OCI-LY1 (cell line): ENCODE results near the gene SPDYE2.
A peak's percentile ranks its signal among the peaks of the same experiment; 100 is the strongest.
"Not testable (repeated sequence)": the region's sequence is repeated elsewhere in the genome, so short reads cannot be mapped to it uniquely, and the experiment has no call there.

ENCODE experiments used
- H2AFZ ChIP-seq: fragments of 200-600 bp; sonication (generic), shearing (Covaris generic); 2 replicates; pipeline ENCODE4 v1.6.0; 2014; ENCODE audit warnings: antibody characterized with exemption, mild to moderate bottlenecking, low read length
- H3F3A ChIP-seq: fragments of 200-600 bp; sonication (generic), shearing (Covaris generic); 2 replicates; pipeline ENCODE4 v1.6.0; 2014; ENCODE audit warnings: mild to moderate bottlenecking, antibody characterized with exemption, low read length, moderate library complexity; ENCODE audit not compliant: insufficient read depth
- H3K27ac ChIP-seq: fragments of 200-600 bp; sonication (generic); 2 replicates; pipeline ENCODE4 v1.5.1; 2014; ENCODE audit warnings: low read length, mixed run types, mild to moderate bottlenecking, low read depth; ENCODE audit not compliant: poor library complexity, severe bottlenecking
- H3K27me3 ChIP-seq: fragments of 200-600 bp; sonication (generic); 2 replicates; pipeline ENCODE4 v1.6.0; 2014; ENCODE audit warnings: antibody characterized with exemption, mild to moderate bottlenecking, low read length, moderate library complexity; ENCODE audit not compliant: insufficient read depth
- H3K36me3 ChIP-seq: fragments of 200-600 bp; sonication (generic); 2 replicates; pipeline ENCODE4 v1.6.1; 2014; ENCODE audit warnings: mild to moderate bottlenecking, antibody characterized with exemption, low read length, moderate library complexity, mixed read lengths; ENCODE audit not compliant: insufficient read depth
- H3K4me1 ChIP-seq: fragments of 200-600 bp; sonication (generic); 2 replicates; pipeline ENCODE4 v1.5.1; 2014; ENCODE audit warnings: mild to moderate bottlenecking, low read length, moderate library complexity; ENCODE audit not compliant: insufficient read depth, severe bottlenecking
- H3K4me2 ChIP-seq: fragments of 200-600 bp; sonication (generic), shearing (Covaris generic); 2 replicates; pipeline ENCODE4 v1.6.1; 2014; ENCODE audit warnings: low read length
- H3K4me3 ChIP-seq: fragments of 200-600 bp; sonication (generic); 2 replicates; pipeline ENCODE4 v1.5.1; 2014; ENCODE audit warnings: low read length, low read depth, mild to moderate bottlenecking, mixed read lengths; ENCODE audit not compliant: poor library complexity, severe bottlenecking
- H3K79me2 ChIP-seq: fragments of 200-600 bp; shearing (Covaris generic); 2 replicates; pipeline ENCODE4 v1.6.1; 2016; ENCODE audit warnings: mixed run types, low read length, mixed read lengths; ENCODE audit not compliant: insufficient read depth
- H3K9ac ChIP-seq: fragments of 200-600 bp; sonication (generic), shearing (Covaris generic); 2 replicates; pipeline ENCODE4 v1.6.1; 2014; ENCODE audit warnings: mild to moderate bottlenecking, low read length, mixed read lengths
- H3K9me2 ChIP-seq: fragments of 200-600 bp; sonication (generic), shearing (Covaris generic); 2 replicates; pipeline ENCODE4 v1.6.1; 2014; ENCODE audit warnings: low read depth, mild to moderate bottlenecking, low read length, mixed read lengths
- H3K9me3 ChIP-seq: fragments of 200-600 bp; shearing (Covaris generic); 2 replicates; pipeline ENCODE4 v1.6.1; 2014; ENCODE audit warnings: low read length, mixed read lengths
- H4K20me1 ChIP-seq: fragments of 200-600 bp; sonication (generic), shearing (Covaris generic); 2 replicates; pipeline ENCODE4 v1.6.0; 2016; ENCODE audit warnings: mild to moderate bottlenecking, low read length; ENCODE audit not compliant: insufficient read depth
- CTCF ChIP-seq: fragments of 200-600 bp; sonication (generic), shearing (Covaris generic); IDR thresholded peaks from 2 replicates; pipeline ENCODE4 v1.5.1; 2017; ENCODE audit warnings: mild to moderate bottlenecking, antibody characterized with exemption, low read length, moderate library complexity, mixed read lengths

The SPDYE2 gene

GRCh38 chr7:102572261-102573239 lies 21.5 kb downstream of the SPDYE2 start, which contains the start of gene POLR2J3:
Gene POLR2J3, minus strand, starts transcription at chr7:102572583. Its CDS starts 62 bp downstream, at chr7:102572521.
- not testable (repeated sequence) for H3K9me2 ChIP-seq, H3K27me3 ChIP-seq, H3K9me3 ChIP-seq, H4K20me1 ChIP-seq, H3K79me2 ChIP-seq, H3K36me3 ChIP-seq, H2AFZ ChIP-seq, H3F3A ChIP-seq, H3K4me1 ChIP-seq
- Histone ChIP-seq H3K27ac (peak within 1 kb of the TSS; percentile 38), H3K4me3 (peak within 1 kb of the TSS; percentile 68), H3K4me2 (peak within 1 kb of the TSS; percentile 66), H3K9ac (peak within 1 kb of the TSS; percentile 76)
- TF ChIP-seq CTCF: peak; percentile 48

GRCh38 chr7:102574607-102575006 lies 23.6 kb downstream of the SPDYE2 start:
- H3K4me2 ChIP-seq, H3K4me1 ChIP-seq, H3K9me3 ChIP-seq: not testable (repeated sequence)

GRCh38 chr7:102576363-102576762 lies 25.3 kb downstream of the SPDYE2 start:
- not testable (repeated sequence) for H3K4me1 ChIP-seq, H3K9me3 ChIP-seq, H3K79me2 ChIP-seq, H3K4me2 ChIP-seq, H3K9ac ChIP-seq, H4K20me1 ChIP-seq, H3F3A ChIP-seq, H3K27ac ChIP-seq, H2AFZ ChIP-seq, H3K27me3 ChIP-seq, H3K36me3 ChIP-seq, H3K9me2 ChIP-seq, H3K4me3 ChIP-seq

More at GRCh38 chr7:102574607-102575006, 23.6 kb downstream of the SPDYE2 start:
- not testable (repeated sequence) for H3K27ac ChIP-seq, H3K27me3 ChIP-seq, H3K9me2 ChIP-seq, H3K79me2 ChIP-seq, H3F3A ChIP-seq, H3K9ac ChIP-seq, H4K20me1 ChIP-seq, H2AFZ ChIP-seq, H3K36me3 ChIP-seq, H3K4me3 ChIP-seq

GRCh38 chr7:102577315-102578240 lies 26.6 kb downstream of the SPDYE2 start:
- not testable (repeated sequence) for H3F3A ChIP-seq, H4K20me1 ChIP-seq, H3K79me2 ChIP-seq, H3K36me3 ChIP-seq, H3K4me1 ChIP-seq, H3K9ac ChIP-seq, H3K27ac ChIP-seq, H3K27me3 ChIP-seq, H3K4me2 ChIP-seq, H2AFZ ChIP-seq, H3K4me3 ChIP-seq, H3K9me3 ChIP-seq, H3K9me2 ChIP-seq

- not testable (repeated sequence) for H3K9me3 ChIP-seq, H3K27me3 ChIP-seq, H2AFZ ChIP-seq
Measured at GRCh38 chr7:102578486-102578885, 27.5 kb downstream of the SPDYE2 start.

GRCh38 chr7:102581722-102582121 lies 30.7 kb downstream of the SPDYE2 start:
- not testable (repeated sequence) for H3K9me3 ChIP-seq, H3K4me2 ChIP-seq, H4K20me1 ChIP-seq, H3K79me2 ChIP-seq, H2AFZ ChIP-seq, H3K9me2 ChIP-seq, H3K4me3 ChIP-seq, H3K36me3 ChIP-seq, H3K27ac ChIP-seq, H3K4me1 ChIP-seq, H3F3A ChIP-seq, H3K9ac ChIP-seq, H3K27me3 ChIP-seq

More at GRCh38 chr7:102578486-102578885, 27.5 kb downstream of the SPDYE2 start:
- not testable (repeated sequence) for H3K9me2 ChIP-seq, H3K36me3 ChIP-seq, H3K9ac ChIP-seq, H3K27ac ChIP-seq, H4K20me1 ChIP-seq, H3F3A ChIP-seq, H3K4me1 ChIP-seq, H3K79me2 ChIP-seq, H3K4me3 ChIP-seq, H3K4me2 ChIP-seq
